NCI-H510A treated with DMSO at 0.1 percent for 48 hours (cell line): ENCODE results near the gene UBXN7.
A peak's percentile ranks its signal among the peaks of the same experiment; 100 is the strongest.
"Not testable (repeated sequence)": the region's sequence is repeated elsewhere in the genome, so short reads cannot be mapped to it uniquely, and the experiment has no call there.

ENCODE experiments used
- DNase-seq: peaks from one replicate; lab custom pipeline; 2025; lab: John Stamatoyannopoulos, UW

The UBXN7 gene

GRCh38 chr3:196355668-196356067 is 76.6 kb downstream of the UBXN7 start:
- DNase-seq: no peak

GRCh38 chr3:196354132-196354531 is 78.1 kb downstream of the UBXN7 start:
- DNase-seq: no peak

- no peak for DNase-seq
Observed at GRCh38 chr3:196351541-196351940, 80.7 kb downstream of the UBXN7 start.

GRCh38 chr3:196350067-196350466 is 82.2 kb downstream of the UBXN7 start:
- no peak for DNase-seq

- DNase-seq: no peak
Observed at GRCh38 chr3:196348698-196349097, 83.5 kb downstream of the UBXN7 start.

DNA sequence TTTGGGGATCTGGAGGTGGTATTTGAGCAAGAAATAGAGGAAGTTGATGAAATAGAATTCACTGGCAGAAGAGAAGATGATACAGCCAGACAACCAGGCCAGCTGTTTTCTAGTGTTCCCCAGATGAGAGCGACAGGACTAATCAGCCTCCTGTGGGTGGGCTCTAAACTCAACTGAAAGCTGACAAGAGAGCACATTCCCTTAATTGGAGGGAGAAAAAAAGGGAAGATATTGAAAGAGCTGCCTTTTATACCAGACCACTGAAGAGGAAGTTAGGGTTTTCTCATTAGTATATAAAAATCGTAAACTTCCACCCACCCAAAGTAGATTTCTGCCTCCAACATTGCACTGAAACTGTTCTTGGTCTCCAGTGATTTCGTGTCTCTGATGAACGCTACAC is 87.6 kb downstream of the UBXN7 start:
- no peak for DNase-seq

DNA sequence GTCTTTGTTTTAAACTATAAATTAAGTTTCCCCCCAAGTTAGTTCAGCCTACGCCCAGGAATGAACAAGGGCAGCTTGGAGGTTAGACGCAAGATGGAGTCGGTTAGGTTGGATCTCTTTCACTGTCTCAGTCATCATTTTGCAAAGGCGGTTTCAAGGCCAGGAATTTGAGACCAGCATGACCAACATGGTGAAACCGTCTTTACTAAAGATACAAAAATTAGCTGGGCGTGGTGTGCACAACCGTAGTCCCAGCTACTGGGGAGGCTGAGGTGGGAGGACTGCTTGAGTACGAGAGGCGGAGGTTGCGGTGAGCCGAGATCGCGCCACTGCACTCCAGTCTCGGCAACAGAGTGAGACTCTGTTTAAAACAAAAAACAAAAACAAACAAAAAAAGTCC is 88.3 kb downstream of the UBXN7 start:
- not testable (repeated sequence) for DNase-seq

DNA sequence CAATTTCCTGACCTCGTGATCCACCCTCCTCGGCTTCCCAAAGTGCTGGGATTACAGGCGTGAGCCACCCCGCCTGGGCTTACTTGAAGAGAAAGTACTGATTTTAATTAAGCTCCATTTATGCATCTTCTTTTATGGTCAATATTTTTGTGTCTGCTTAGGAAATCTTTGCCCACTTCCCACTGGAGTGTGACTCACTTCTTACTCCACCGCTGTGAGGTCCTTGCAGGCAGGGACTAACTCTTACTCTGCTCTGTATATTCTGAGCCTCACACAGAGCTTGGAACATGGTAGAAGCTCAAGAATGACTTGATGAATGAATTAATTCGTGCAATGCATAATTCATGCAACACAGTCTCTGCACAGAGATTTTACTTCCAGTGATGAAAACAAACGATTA is 91.1 kb downstream of the UBXN7 start:
- no peak for DNase-seq

GRCh38 chr3:196340466-196340865 is 91.8 kb downstream of the UBXN7 start:
- no peak for DNase-seq

DNA sequence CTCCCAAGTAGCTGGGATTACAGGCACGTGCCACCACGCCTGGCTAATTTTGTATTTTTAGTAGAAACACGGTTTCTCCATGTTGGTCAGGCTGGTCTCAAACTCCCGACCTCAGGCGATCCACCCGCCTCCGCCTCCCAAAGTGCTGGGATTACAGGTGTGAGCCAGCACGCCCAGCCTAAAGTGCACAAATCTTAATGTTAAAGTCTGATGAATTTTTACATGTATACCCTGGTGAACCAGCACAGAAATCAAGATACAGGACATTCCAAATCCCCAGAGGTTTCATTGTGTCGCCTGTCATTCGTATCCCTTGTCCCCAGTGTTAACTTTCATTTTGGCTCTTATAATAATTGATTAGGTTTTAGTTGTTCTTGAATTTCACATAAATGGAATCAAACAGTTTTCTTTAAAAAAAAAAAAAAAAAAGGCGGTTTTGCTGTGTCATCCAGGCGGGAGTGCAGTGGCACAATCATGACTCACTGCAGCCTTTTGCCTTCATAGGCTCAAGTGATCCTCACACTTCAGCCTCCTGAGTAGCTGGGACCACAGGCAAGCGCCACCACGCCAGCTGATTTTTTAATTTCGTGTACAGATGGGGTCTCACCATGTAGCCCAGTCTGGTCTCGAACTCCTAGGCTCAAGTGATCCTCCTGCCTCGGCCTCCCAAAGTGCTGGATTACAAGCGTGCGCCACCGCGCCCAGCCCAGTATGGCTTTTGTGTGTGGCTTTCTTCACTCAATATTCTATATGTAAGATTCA is 92.6 kb downstream of the UBXN7 start:
- no peak for DNase-seq

GRCh38 chr3:196339044-196339443 is 93.2 kb downstream of the UBXN7 start:
- no peak for DNase-seq

DNA sequence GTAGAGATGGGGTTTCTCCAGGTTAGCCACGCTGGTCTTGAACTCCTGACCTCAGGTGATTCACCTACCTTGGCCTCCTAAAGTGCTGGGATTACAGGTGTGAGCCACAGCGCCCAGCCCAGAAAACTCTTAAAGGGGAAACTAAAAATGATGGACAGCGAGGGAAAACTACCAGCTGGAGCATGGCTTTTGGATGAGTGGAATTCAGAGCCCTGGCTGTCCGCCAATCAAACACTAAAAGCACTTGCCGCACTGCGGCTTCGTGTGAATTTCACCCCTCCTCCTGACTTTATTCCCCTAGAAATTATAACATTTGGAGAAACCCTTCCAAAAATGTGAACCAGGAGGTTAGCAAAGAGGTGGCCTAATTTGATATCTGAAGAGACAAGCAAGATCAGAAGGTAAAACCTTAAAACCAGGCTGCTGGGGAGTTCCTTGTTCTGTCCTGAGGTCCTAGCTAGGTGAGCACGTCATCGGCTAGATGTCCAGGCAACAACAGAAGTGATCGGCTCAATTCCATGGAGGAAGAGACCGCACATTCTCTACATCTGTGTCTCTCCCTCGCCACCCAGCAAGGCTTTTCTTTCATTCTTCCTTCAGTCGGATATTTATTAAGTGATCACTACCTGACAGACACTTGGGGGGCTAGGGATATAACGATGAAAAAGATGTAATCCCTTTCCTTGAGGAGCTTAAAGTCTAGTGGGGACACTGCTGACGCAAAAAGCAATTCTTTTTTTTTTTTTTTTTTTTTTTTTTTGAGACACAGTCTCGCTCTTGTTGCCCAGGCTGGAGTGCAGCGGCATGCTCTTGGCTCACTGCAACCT is 95.7 kb downstream of the UBXN7 start:
- DNase-seq: no peak

DNA sequence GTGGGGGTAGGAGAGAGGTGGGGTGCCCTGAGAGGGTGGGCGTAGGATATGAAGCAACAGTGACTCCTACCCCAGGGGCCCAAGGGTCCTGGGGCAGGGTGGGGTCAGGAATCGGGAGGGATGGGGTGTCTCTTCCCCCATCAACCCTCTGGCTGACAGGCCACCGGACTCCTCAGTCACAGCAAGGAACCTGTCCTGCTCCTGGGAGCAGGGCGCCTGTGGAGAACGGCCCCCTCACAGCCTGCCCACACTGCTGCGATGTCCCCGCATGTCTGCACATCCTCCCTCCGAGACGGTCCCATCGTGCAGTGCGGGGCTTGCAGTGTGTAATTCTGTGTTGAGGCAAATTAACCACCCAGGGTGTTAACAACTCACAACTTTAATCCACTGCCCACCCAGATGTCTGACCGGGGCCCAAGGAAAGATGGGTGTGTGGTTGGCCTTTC is 96.7 kb downstream of the UBXN7 start:
- DNase-seq: no peak

GRCh38 chr3:196334982-196335381 is 97.2 kb downstream of the UBXN7 start:
- DNase-seq: no peak

DNA sequence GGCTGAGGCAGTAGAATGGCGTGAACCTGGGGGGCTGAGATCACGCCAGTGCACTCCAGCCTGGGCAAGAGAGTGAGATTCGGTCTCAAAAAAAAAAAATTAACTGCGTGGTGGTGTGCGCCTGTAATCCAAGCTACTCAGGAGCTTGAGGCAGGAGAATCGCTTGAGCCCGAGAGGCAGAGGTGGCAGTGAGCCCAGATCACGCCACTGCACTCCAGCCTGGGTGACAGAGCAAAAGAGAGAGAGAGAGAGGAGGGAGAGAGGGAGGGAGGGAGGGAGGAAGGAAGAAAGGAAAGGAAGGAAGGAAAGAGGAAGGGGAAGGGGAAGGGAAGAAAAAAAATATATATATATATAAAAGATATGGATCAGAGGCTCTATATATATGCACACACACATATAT is 100.1 kb downstream of the UBXN7 start:
- DNase-seq: no peak

GRCh38 chr3:196327405-196327804 is 104.8 kb downstream of the UBXN7 start:
- DNase-seq: no peak

GRCh38 chr3:196326936-196327335 is 105.3 kb downstream of the UBXN7 start:
- no peak for DNase-seq

- DNase-seq: no peak
Observed at GRCh38 chr3:196323691-196324090, 108.5 kb downstream of the UBXN7 start.

- no peak for DNase-seq
Observed at GRCh38 chr3:196323016-196323415, 109.2 kb downstream of the UBXN7 start.

DNA sequence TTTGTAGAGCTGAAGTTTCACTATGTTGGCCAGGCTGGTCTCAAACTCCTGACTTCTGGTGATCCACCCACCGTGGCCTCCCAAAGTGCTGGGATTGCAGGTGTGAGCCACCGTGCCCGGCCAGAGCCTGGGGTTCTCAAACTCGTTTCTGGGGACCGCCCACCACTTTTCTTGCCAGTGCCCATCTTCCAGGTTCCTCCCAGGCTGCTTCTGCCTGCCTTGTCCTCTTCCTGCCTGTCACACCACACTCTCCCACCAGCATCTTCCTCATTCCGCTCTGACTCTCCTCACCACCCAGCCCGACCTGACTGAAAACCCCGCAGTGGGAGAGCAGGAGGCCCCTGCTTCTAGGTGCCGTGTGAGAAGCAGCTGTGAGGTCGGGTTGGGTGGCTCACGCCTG is 111.1 kb downstream of the UBXN7 start:
- DNase-seq: no peak

DNA sequence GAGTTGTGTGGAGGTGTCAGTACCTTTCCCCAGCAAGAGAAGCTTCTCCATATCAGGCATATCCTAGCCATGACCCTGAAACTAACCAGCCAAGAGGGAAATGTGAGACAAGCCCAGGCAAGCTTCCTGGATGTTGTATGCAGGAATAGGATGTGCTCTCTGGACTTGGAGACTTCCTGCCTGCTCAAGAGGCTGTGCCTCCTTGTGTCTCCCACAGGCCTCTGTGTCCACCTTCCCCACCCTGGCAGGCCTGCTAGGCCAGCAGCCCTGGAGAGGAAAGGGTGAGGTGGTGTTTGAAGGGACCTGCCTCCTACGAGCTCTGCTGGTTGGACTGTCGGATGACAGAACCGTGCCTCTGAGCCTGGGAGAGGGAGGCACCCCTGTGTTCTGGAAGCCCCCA is 112.1 kb downstream of the UBXN7 start:
- DNase-seq: peak; percentile 4

DNA sequence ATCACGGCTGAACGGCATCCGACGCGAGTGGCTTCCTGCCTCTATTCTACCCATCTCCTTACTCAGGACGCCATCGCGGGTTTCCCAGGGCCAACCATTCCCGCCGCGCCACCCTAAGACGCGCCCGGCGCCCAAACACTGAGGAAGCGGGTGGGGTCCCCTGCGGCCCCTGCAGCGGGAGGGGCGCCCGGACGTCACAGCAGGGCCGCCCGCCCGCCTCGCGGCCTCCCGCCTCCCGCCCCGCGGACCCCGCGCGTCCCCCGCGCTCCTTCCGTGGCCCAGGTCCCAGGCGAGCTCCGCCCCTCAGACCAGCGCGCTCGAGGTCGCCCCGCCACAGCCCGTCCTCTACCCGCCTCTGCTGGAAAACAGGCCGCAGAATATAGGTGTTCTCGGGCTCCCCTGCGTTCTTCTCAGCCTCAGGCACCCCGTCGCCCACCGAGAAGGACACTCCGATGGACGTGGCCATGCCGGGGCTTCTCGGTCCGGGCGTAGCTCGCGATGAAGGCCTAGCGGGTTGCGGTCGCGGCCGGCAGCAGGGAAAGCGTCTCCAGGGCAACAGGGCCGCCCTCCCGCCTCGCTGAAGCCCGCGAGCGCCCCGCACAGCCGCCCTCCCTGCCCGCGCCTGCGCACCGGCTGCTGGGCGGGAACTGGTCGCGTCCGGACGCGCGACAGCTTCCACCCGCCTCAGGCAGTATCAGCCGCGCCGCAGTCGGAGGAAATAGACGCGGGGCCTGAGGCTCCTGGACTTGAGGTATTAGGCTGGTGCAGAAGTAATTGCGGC is 114.3 kb downstream of the UBXN7 start, which contains the start of gene DYNLT2B:
TSS of gene DYNLT2B (minus strand) at position 554 of the 781 bp plus-strand sequence. CDS start at position 466, 88 bp downstream.
- peak; percentile 87 for DNase-seq
